T-helper 17 cell (primary cell): ENCODE results near the gene PHACTR1. TPM values are rescaled to one million over a fixed set of nuclear protein-coding genes. Genes with fewer than 3 reads are reported as not detected.

Experiments used
- ATAC-seq: fragments of 150-1000 bp; cut with Tn5 transposase; 2 replicates; pipeline ENCODE4 v1.10.0; 2021; ENCODE audit warnings: mild to moderate bottlenecking, moderate library complexity
- DNase-seq, 3 donors: peaks; one replicate each; pipeline versions ENCODE4 v3.0.0 to v3.0.0-alpha.2; 2020 to 2021
- H3K9me3 ChIP-seq: one replicate; pipeline ENCODE4 v1.7.0; 2013; ENCODE audit warnings: low read length, mild to moderate bottlenecking; ENCODE audit not compliant: control insufficient read depth, poor library complexity, severe bottlenecking
- H3K27ac Mint-ChIP-seq: one replicate; pipeline ENCODE4 v1.8.0; 2022; ENCODE audit warnings: mild to moderate bottlenecking, moderate library complexity, mixed read lengths
- H3K27me3 Mint-ChIP-seq: one replicate; pipeline ENCODE4 v1.8.0; 2022; ENCODE audit warnings: mixed read lengths
- H3K36me3 Mint-ChIP-seq: one replicate; pipeline ENCODE4 v1.8.0; 2022; ENCODE audit warnings: low read depth, mixed read lengths
- H3K4me1 Mint-ChIP-seq: one replicate; pipeline ENCODE4 v1.8.0; 2022; ENCODE audit warnings: mild to moderate bottlenecking, mixed read lengths
- H3K4me3 Mint-ChIP-seq: one replicate; pipeline ENCODE4 v1.8.0; 2022; ENCODE audit warnings: mild to moderate bottlenecking, moderate library complexity, mixed read lengths
- total RNA-seq, 4 donors: library from RNA in 2 of 4; stranded (reverse) in 2 of 4; gene quantifications; one replicate each; pipeline ENCODE4 v1.2.3 and lab custom pipeline; 2022 to 2026

PHACTR1 gene
- total RNA-seq, 2 donors from 2014 or later, result 2.8 to 11.1 TPM

DNA sequence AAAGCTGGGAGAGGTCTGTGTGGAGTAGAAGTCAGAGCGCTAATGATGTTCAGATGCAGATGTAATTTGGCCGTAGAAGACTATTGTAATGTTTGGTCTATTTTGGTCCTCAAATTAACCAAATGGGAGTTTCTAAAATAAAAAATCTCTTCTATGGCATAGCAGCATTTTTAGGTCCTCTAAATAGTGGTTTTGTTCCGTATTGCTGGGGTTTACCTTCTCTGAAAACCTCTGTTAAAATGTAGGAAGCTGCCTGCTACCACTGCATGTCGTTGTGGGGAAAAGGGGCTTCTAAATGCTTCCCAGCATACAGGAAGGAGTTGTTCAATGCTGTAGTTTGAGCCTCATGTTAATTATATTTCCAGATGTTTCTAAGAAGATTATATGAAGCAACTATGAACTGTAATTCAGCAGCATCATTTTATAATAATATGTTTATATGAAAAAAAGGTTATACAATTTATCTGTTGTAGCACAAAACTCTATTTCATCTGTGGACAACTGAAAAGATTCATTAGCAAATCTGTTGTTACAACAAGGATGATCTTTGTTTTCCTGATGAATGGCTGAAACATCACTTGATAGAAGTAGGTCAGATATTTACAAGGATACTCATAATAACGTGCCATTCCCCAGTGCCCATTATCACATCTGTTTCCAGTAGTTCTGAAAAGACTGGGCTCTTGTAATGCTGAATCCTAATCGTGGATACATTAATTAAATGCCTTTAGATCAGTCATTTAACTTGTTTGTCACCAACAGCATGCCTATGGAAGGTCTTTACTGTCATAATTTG, 355.2 kb downstream of the PHACTR1 start:
- DNase-seq (no peak), ATAC-seq (no peak)
- H3K27me3 Mint-ChIP-seq, result peaks cover 39% of the 10 kb centered on the region
- no peaks in the 10 kb centered on the region for H3K36me3 Mint-ChIP-seq
- peaks cover 2% of the 10 kb centered on the region for H3K4me1 Mint-ChIP-seq
- H3K27ac Mint-ChIP-seq, result no peak overlapping the region
- H3K9me3 ChIP-seq, result no peaks in the 10 kb centered on the region
- H3K4me3 Mint-ChIP-seq, result no peak overlapping the region

DNA sequence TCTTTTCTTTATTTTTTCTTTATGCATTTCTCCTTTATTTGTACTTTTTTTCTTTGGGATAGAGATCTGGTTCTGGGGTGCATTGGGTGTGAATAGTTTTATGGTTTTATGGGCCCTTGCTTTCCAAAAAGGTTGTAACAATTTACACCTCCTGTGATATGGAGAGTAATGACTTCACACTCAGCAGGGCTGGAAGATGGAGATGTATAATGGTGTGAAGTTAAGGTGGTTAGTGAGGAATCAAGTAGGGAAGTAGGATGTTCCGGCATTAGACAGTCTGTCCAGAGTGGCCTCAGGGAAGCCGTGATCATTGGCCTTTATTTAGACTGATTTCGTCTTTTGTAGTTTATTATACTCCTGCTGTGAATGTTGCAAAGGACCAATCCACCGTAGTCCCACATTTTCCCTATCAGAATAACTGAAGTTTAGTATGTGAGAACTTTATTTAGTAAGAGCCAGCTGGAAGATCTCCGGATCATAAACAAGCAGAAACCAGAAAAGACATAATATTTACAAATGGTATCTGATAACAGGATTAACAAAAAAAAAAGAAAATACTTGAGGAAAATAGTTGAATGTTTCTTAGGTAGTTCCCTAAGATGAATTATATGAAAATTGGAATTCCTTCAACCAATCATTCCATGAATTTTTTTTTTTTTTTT, 356.2 kb downstream of the PHACTR1 start:
- no peak for ATAC-seq
- Mint-ChIP-seq H3K4me3 (no peak overlapping the region), H3K4me1 (peaks cover 2% of the 10 kb centered on the region), H3K27ac (no peak overlapping the region), H3K36me3 (no peaks in the 10 kb centered on the region), H3K27me3 (peaks cover 47% of the 10 kb centered on the region)
- no peak for DNase-seq
- H3K9me3 ChIP-seq, result no peaks in the 10 kb centered on the region

DNA sequence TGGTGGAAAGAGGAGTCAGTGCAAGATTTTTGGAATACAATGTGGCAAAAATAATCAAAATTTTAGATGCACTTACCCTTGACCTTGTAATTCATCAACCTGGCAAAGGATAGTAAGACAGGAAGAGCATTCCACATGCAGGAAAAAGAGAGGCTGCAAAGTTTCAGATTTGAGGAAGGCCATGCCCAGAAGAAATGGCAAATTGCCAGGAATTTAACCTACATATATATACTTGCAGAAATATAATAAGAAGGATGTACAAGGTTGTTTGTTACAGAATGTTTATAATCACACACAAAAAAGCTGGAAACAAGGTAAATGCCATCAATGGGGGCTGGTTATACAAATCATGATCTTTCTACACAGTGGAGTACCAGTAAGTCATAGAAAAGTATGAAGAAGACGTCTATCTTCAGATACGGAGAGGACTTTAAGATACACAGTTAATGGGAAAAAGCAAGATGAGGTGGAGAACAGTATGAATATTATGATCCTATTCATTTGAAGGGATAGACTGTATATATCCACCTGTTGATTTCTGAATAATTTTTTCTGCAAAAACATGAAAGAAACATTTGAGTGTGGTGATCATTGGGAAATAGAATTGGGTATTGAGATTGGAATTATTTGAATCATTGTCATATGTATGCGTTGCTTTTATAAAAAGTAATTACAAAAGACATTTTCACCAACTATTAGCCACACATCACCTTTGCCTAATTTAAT, 358.0 kb downstream of the PHACTR1 start:
- peaks cover 2% of the 10 kb centered on the region for H3K4me1 Mint-ChIP-seq
- no peak overlapping the region for H3K4me3 Mint-ChIP-seq
- H3K27ac Mint-ChIP-seq, result no peak overlapping the region
- H3K36me3 Mint-ChIP-seq, result no peaks in the 10 kb centered on the region
- H3K9me3 ChIP-seq, result no peaks in the 10 kb centered on the region
- DNase-seq, result no peak
- ATAC-seq, result no peak
- H3K27me3 Mint-ChIP-seq, result peaks cover 55% of the 10 kb centered on the region

DNA sequence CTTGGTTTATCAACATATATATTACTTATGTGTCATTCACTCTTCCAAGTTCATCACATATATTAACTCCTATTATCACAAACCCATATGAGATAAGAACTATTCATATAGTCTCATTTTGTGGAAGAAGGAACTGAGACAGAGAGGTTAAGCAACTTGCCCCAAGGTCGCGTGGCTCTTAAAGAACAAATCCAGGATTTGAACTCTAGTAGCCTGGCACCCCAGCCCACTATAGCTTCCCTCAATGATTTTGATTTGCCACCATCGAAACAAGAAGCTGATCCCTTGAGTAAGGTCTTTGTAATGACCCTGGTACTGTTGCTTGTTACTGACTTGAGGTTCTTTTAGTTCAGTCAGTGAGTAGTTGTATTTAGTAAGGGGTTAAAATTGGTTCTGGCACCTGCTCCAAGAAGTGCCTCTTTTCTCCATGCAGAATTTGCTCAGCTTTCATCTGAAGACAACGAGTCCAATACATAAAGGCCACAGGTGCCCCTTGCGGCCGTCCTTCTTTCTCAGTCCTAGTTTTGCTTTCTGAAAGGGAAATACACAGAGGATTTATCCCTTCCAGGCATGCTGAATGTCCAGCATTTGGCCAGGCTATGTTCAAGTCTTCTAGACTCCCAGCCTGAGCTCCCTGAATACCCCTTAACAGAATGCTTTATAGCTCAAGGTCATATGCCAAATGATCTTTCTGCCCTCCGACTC, 358.7 kb downstream of the PHACTR1 start:
- no peaks in the 10 kb centered on the region for H3K9me3 ChIP-seq
- H3K27me3 Mint-ChIP-seq, result peaks cover 61% of the 10 kb centered on the region
- H3K27ac Mint-ChIP-seq, result no peak overlapping the region
- ATAC-seq (no peak), DNase-seq (no peak)
- no peak overlapping the region for H3K4me3 Mint-ChIP-seq
- no peaks in the 10 kb centered on the region for H3K36me3 Mint-ChIP-seq
- peaks cover 2% of the 10 kb centered on the region for H3K4me1 Mint-ChIP-seq

DNA sequence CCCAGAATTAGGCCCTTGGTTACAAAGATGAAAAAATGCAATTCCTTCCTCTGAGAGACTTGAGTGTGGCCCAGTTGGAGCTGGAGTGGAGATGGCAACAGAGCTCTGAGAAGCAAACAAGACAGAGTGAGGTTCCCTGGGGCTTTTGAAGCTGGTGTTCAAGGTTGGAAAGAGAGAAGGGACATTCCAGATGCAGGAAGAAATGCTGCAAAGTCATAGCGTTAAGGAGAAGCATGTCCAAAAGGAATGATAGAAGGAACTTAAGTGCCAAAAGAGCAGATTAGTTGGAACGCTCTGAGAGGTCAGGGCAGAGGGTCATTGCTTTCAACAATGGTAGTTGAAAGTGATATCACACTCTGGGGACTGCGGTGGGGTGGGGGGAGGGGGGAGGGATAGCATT, 360.0 kb downstream of the PHACTR1 start:
- no peaks in the 10 kb centered on the region for H3K36me3 Mint-ChIP-seq
- peaks cover 56% of the 10 kb centered on the region for H3K27me3 Mint-ChIP-seq
- no peaks in the 10 kb centered on the region for H3K9me3 ChIP-seq
- DNase-seq (no peak), ATAC-seq (no peak)
- no peak overlapping the region for H3K4me3 Mint-ChIP-seq
- H3K27ac Mint-ChIP-seq, result no peak overlapping the region
- H3K4me1 Mint-ChIP-seq, result peaks cover 2% of the 10 kb centered on the region

DNA sequence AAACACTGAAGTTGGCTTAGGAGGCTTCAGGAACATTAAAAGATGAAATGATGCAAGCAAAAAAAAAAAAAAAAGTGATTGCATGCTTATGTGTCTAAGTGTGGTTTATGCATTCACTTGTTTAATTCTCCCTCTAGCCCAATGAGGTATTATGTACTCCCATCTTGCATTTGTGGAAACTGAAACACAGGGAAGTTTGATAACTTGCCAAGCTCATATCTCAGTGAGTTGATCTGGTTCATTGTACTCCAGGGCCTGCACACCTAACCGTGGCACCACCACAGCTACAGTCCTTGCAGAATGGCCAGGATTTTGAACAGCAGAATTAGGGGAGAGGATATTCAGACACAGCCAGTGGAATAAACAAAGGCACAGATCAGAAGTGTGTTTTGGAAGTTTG, 360.6 kb downstream of the PHACTR1 start:
- H3K4me3 Mint-ChIP-seq, result no peak overlapping the region
- H3K36me3 Mint-ChIP-seq, result no peaks in the 10 kb centered on the region
- peaks cover 2% of the 10 kb centered on the region for H3K4me1 Mint-ChIP-seq
- no peaks in the 10 kb centered on the region for H3K9me3 ChIP-seq
- DNase-seq (no peak), ATAC-seq (no peak)
- peaks cover 56% of the 10 kb centered on the region for H3K27me3 Mint-ChIP-seq
- H3K27ac Mint-ChIP-seq, result no peak overlapping the region

DNA sequence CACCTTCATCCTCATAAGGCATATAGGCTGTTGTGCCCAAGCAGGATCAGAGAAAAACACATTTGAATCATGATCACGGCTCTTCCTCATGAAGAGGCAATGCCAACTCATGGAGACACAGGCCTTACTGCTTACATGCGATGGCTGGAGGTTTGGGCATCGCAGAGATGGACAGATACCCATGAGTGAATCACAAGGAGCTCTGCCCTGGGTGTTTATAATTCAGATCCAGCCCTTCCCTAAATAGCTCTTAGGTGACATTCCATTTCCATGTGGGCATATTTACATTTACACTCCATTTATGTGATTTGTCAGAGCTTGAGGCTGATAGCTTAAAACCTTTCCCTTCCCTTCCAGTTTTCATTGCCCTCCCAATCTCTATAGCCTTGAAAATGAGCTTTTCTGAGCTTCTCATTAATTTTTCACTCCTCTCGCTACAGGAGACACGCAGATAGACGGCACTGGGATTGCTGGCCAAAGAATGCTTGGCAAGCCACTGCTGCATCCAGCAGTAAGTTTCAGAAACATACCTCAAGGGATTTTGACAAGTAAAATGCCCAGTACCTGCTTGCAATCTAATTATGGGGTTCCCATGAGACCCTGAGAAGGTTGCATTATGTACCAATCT, 362.6 kb downstream of the PHACTR1 start:
- no peak for ATAC-seq
- H3K27ac Mint-ChIP-seq, result no peak overlapping the region
- H3K36me3 Mint-ChIP-seq, result no peaks in the 10 kb centered on the region
- no peaks in the 10 kb centered on the region for H3K4me1 Mint-ChIP-seq
- H3K4me3 Mint-ChIP-seq, result no peak overlapping the region
- no peak for DNase-seq
- peaks cover 45% of the 10 kb centered on the region for H3K27me3 Mint-ChIP-seq
- no peaks in the 10 kb centered on the region for H3K9me3 ChIP-seq

DNA sequence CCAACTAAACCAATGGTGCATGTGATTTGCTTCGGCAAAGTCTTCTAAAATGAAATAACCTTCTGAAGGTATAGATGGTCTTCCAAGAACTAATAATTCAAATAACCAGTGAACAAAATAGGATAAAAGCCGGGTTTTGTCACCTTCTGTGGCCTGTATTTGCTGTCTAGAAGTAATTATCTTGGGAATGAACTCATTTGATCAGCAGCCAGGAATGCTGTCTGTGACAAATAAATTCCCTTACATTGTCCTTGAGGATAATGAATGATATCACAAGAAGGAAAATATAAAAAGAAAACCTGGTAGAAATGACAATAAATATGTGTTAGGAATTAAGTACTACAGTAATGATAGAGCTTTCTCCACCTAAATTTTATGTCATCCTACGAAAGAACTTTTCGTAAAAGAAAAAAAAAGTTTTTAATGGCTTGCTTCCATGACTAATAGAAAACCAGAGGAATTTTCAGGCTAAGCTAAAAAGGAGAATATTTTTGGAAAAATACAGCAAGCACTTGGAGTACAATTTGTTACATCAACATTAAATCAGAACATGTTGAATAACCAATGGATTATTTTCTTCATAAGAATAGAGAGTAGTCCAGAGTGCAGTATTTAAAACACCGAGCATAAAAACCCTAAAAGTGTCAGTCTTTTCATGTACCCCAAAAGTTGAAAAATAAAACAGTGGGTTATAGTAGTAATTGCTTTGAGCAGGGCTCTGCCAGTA, 364.1 kb downstream of the PHACTR1 start:
- no peak overlapping the region for H3K27ac Mint-ChIP-seq
- no peak for DNase-seq
- no peaks in the 10 kb centered on the region for H3K9me3 ChIP-seq
- no peaks in the 10 kb centered on the region for H3K4me1 Mint-ChIP-seq
- H3K36me3 Mint-ChIP-seq, result no peaks in the 10 kb centered on the region
- no peak overlapping the region for H3K4me3 Mint-ChIP-seq
- peaks cover 31% of the 10 kb centered on the region for H3K27me3 Mint-ChIP-seq
- no peak for ATAC-seq

DNA sequence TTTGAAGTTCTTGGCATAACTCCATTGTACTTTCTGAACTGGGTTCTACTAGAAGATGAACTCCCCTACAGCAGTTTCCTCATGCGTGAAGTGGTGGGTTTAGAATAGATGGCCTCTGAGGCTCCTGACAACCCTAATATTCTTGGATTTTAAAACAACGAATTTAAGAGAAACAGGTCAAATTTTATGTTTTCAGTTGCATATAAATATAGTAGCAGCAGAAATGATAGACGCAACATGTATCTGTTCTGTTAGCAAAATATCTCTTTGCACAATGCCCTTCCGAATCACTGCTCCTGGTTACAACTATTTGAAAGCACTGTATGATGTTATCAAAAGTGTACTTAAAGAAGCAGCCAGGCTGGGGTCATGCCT, 364.6 kb downstream of the PHACTR1 start:
- H3K27me3 Mint-ChIP-seq, result peaks cover 27% of the 10 kb centered on the region
- no peaks in the 10 kb centered on the region for H3K4me1 Mint-ChIP-seq
- no peaks in the 10 kb centered on the region for H3K9me3 ChIP-seq
- no peaks in the 10 kb centered on the region for H3K36me3 Mint-ChIP-seq
- H3K4me3 Mint-ChIP-seq, result no peak overlapping the region
- ATAC-seq, result no peak
- no peak overlapping the region for H3K27ac Mint-ChIP-seq
- DNase-seq, result no peak

DNA sequence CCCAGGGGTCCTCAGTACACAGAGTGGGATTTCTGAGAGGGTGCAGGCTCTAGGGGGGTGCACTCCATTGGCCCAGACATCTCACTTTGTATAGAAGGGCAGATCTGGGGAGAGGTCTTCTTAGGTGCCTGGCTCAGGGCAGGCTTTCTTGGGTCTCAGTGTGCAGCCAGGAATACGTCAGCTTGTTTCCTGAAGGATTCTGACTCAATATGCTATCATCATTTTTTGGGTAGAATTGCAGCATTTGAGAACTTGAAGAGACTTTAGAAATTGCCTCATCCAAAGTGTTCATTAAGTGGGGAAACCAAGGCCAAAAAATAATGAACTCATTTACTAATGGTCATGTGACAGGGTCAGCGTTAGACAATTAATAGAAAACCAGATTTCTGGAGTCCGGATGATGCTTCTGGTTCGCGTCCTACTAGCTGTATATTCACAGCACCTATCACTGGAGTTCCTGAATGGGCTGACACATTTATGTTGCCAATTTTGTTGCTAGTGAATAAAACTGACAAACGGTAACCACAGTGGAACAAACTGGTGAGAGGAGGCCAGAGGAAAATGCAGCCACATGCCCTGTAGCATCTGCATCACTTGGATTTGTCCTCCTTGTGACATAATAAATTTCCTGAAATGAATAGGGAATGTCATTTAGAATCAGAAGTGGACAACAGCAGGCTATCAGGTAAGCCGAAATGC, 372.9 kb downstream of the PHACTR1 start:
- no peak overlapping the region for H3K4me3 Mint-ChIP-seq
- H3K9me3 ChIP-seq, result no peaks in the 10 kb centered on the region
- DNase-seq (no peak), ATAC-seq (no peak)
- peaks cover 7% of the 10 kb centered on the region for H3K27me3 Mint-ChIP-seq
- no peaks in the 10 kb centered on the region for H3K4me1 Mint-ChIP-seq
- H3K27ac Mint-ChIP-seq, result no peak overlapping the region
- H3K36me3 Mint-ChIP-seq, result no peaks in the 10 kb centered on the region

DNA sequence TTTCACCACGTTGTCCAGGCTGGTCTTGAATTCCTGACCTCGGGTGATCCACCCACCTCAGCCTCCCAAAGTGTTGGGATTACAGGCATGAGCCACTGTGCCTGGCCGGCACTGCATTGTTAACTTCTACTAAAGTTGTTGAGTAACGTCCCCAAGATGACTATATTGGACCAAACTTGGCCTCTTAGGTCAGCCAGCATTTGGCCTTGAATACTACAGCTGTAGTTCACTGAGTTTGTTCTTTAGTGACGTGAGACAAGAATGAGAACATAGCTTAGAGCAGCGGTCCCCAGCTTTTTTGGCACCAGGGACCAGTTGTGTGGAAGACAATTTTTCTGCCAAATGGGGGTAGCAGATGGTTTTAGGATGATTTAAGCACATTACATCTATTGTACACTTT, 374.6 kb downstream of the PHACTR1 start:
- no peaks in the 10 kb centered on the region for H3K9me3 ChIP-seq
- Mint-ChIP-seq H3K4me1 (no peaks in the 10 kb centered on the region), H3K27me3 (peaks cover 7% of the 10 kb centered on the region), H3K4me3 (no peak overlapping the region), H3K27ac (no peak overlapping the region), H3K36me3 (no peaks in the 10 kb centered on the region)
- ATAC-seq (no peak), DNase-seq (no peak)
